ENCODE data around the gene KCNIP4. TPM values are rescaled to one million over a fixed set of nuclear protein-coding genes. Genes with fewer than 3 reads are reported as not detected.

Gene KCNIP4
- total and polyA plus RNA-seq, 9 of the 15 experiments (the other 6 are each of a cell fraction or from before 2014, with no cell fraction given): 0.25 to 0.41 TPM; not detected in 7

GRCh38 chr4:20761826-20762225, 1186.7 kb downstream of the KCNIP4 start (continued):
- TF ChIP-seq CHD7 (IDR thresholded peaks at IDR 0.05; ENCODE audit: low read depth, low read length) (no peak), BRF1 (IDR thresholded peaks at IDR 0.05; ENCODE audit: borderline replicate concordance, extremely low read depth, insufficient read length) (no peak), GTF2A2 (tag; IDR thresholded peaks at IDR 0.05) (no peak), ARID3B (CRISPR knock-in tag; IDR thresholded peaks at IDR 0.05; ENCODE audit: borderline replicate concordance) (no peak)
